Measurements from ENCODE around the gene GHR. TPM values are rescaled to one million over a fixed set of nuclear protein-coding genes. Genes with fewer than 3 reads are reported as not detected.

GHR gene
- not detected in 2 replicates for total RNA-seq (2014; rRNA removed; shearing (Covaris generic))

DNA sequence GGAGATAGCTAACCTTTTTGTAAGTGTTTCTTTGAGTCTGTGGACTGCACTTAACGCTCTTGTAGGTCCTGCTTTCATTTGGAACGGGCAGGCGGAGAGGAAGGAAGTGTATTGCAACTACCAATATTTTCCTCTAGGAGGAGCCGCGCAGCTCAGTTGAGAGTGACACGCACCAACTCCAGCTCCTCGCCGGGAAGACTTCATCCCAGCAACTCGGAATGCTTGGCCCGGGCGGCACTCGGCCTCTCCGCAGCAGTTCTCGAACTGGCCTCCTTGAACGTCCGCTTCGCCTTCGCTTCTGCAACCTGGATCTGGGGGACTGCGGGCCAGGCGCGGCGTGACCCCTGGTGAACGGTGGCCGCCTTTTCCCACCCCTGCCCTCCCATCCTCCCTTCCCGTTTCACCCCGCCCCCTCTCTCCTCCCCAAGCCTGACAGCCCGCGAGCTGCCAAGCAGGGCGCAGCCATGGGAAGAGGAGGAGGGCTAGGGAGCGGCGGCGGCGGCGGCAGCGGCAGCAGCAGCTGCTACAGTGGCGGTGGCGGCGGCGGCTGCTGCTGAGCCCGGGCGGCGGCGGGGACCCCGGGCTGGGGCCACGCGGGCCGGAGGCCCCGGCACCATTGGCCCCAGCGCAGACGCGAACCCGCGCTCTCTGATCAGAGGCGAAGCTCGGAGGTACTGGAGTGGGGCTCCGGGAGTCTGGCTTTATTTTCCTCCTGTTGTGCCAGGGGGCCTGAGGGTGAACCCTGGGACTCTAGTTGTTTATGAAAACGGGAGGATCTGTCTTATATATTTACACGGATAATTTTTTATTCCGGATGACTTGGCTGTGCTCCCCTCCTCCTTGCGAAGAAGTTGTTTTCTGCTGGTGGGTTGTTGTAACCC is at the start of gene GHR:
TSS of gene GHR (plus strand) at position 155 of the 881 bp plus-strand sequence. CDS start 142,436 bp downstream, outside the sequence.
- DNase-seq (ENCODE audit: low spot score) = peak; percentile 52
- in situ Hi-C loops (cut with HindIII; ENCODE audit: low sequenced_read_pairs) = no loop called here

DNA sequence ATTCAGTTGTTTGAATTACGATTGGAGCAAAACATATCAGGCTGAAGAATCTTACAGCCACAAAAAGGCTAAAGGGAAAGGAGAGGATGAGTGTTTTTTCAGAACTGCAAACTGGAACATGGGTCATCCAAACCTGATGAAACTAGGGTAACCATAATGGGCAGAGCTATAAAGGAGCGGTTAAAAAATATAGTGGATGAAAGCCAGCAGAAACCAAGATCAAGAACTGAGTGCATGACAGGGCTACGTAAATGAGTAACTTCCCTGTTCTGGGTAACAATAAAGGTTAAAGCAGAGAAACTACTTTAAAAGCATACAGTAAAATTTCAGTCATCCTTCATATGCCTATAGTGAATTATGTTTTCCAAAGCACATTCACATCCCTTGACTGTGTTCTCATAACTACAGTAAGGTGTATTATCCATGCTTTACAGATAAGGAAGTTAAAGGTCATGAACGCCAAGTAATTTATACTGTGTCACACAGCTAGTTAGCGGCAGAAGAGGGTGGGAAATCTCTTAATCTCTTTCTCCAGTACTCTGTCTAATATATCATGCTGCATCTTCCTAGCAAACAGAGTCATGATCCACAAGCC is 48.5 kb upstream of the GHR start:
- in situ Hi-C loops (cut with HindIII; ENCODE audit: low sequenced_read_pairs) = no loop called here

DNA sequence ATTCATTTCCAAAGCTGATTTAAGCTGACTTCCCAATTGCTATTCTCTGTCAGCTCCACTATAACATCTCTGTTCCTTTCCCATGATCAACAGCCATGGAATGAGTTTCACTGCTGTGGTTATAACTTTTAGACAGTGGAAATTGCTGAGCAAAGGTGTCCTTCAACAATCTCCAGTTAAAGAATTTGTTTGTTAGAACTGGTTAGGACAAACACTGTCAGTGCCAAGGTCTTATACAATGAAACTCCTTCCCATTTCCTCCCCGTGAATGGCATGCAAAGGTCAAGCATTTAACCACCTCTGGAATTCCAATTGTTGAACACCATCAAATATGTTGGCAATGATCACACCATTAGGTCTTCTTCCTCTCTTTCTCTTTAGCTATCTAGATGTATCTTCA is 45.7 kb upstream of the GHR start:
- in situ Hi-C loops (cut with HindIII; ENCODE audit: low sequenced_read_pairs) = no loop called here
- no peak for DNase-seq (ENCODE audit: low spot score)

More for the DNA sequence above, 48.5 kb upstream of the GHR start:
- no peak for DNase-seq (ENCODE audit: low spot score)

DNA sequence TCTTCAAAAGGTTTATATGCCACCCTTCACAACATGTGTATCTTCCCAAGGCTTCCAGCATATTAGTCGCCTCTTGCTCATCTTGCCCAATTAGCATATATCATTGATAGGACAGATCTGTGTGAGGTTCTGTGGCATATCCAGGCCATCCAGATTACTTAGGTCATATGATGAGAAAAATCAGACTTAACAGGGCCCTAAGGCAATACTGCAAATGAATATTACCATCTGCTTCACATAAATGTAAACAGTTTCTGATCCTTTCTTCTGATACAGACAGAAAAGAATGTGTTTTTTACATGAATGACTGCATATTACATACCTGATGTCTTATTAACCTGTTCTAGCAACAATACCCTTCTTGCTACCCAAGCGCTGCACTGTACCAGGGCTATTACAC is 41.3 kb upstream of the GHR start:
- in situ Hi-C loops (cut with HindIII; ENCODE audit: low sequenced_read_pairs) = no loop called here
- no peak for DNase-seq (ENCODE audit: low spot score)

DNA sequence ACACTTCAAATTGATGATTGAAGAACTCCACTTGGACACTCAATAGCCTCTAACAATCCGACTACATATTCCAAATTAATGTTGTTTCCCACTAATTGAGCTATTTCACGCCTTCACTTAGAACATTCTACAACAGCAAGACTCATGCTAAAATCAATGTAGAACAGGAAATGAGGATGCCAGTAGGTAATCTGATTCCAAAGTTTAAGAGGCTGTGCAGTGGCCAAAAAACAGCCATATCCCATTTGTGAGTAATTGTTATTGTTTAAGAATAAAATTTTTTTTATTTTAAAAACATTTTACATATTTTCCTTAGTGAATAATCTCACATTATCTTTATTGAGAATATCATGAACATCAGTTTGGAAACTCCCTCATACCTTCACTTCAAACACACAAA is 35.7 kb upstream of the GHR start:
- in situ Hi-C loops (cut with HindIII; ENCODE audit: low sequenced_read_pairs) = no loop called here
- no peak for DNase-seq (ENCODE audit: low spot score)

DNA sequence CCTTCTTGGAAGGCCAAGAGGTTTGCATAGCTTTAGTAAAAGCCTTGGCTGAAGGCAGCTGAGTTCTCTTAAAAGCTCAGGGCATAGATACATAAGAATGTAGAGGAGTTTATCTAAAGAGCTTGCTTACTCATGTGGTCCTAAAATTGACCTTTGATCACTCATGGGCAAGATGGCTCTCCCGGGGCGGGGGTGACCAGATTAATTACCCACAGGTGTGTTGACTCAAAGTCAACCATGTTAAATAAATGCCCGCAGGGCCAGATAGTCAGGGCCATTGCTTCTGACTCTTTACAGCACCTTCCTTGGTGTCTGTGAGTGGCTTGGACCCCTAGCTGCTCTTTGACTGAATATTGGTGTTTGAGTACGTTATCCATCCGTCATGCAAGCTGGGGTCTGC is 33.1 kb upstream of the GHR start:
- in situ Hi-C loops (cut with HindIII; ENCODE audit: low sequenced_read_pairs) = no loop called here

DNA sequence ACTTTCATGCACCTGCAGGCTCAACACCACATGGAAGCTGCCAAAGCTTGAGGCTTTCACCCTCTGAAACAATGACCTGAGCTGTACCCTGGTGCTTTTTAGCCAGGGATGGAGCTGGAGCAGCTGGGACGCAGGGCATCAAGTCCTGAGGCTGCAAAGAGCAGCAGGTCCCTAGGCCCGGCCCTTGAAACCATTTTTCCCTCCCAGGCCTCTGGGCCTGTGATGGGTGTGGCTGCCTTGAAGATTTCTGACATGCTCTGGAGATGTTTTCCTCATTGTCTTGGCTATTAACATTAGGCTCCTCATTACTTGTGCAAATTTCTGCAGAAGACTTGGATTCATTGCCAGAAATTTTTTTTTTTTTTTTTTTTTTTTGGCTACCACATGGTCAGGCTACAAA is 30.3 kb upstream of the GHR start:
- DNase-seq (ENCODE audit: low spot score) = no peak
- in situ Hi-C loops (cut with HindIII; ENCODE audit: low sequenced_read_pairs) = no loop called here

More for the DNA sequence above, 33.1 kb upstream of the GHR start:
- no peak for DNase-seq (ENCODE audit: low spot score)

DNA sequence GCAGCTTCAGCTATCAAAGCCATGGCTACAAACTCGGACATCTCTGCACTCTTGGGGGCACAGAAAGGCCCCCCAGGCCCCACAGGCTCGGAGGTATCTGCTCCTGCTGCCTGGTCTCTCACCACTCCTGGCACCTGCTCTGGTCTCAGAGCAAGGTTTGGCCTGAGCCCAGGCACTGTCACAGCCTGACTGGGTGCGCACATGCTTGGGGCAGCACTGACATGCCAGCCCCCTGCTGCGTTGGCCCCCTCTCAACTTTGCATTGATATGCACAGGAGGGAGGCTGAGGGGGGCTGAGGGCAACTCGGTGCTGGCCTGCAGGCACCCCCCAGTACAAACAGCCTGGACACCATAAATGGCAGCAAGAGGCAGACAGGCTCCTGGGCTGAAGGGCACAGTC is 27.1 kb upstream of the GHR start:
- DNase-seq (ENCODE audit: low spot score) = no peak
- in situ Hi-C loops (cut with HindIII; ENCODE audit: low sequenced_read_pairs) = no loop called here

DNA sequence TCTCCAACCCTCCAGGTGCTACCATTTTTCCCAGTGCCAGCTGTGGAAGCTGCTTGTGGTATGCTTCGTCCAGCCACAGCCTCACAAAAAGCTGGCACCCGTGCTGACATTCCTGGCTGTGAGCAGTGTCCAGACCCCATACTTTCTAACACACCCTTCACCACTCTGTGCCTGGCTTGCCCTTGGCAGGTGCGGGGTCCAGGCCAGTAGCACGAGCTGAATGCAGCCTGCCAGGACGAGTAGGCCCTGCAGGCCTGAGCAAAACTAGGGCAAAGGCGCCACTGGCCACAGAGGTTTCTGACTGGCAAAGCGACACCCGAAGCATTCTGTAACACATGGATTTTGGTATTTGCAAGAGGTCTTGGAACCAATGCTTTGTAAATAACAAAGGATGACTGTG is 26.0 kb upstream of the GHR start:
- no peak for DNase-seq (ENCODE audit: low spot score)
- in situ Hi-C loops (cut with HindIII; ENCODE audit: low sequenced_read_pairs) = no loop called here

DNA sequence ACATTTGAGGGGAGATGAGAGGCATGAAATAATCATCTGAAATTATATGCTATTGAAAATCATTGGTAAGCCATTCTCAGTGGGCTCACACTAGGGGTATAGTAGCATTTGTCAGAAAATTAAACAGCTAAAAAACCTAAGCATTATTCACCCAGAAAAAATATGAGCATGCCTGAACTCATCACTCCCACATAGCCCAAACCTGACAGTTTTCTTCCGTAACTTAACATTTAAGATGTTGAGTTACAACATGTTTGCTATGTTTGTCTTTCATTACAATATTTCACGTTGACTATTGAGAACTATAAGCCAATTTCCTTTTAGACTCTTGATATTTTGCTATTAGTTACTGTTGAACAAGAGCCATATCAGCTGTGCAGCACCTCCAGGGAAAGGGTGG is 23.5 kb upstream of the GHR start:
- in situ Hi-C loops (cut with HindIII; ENCODE audit: low sequenced_read_pairs) = no loop called here
- DNase-seq (ENCODE audit: low spot score) = no peak

DNA sequence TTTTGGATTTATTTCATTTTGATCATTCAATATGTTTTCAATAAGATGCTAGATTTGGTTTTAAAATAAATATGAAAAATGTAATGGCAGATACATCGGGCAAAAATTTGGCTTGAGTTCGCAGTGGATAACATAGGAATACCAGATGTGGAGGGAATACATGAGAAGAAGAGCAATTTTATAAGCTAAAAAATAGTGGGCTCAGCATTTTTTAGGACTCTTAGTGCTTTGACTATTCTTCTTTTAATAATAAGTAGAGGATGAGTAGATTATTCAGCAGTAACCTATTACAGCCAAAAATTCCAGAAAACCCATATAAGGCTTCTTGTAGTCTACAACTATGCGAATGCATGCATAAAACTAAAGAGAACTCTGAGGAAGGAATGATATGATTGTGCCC is 22.8 kb upstream of the GHR start:
- in situ Hi-C loops (cut with HindIII; ENCODE audit: low sequenced_read_pairs) = no loop called here
- no peak for DNase-seq (ENCODE audit: low spot score)

DNA sequence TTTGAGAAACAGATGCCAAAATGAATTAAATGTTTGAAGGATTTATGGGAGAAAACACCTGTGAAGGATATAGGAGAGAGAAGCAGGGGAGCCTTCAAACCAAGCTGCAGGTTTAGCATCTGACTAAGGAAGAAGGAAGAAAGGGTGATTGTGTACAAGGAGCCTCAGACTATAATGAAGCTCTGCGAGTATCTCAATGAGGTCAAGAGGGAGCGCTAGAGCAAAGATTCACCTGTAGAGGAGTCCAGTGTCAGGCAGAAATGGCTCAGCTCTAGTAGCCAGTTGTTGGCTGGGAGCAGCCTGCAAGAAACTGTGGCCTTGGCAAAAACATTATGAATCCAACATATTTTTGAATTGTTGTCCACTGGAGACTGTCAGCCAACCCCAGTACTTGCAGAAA is 20.0 kb upstream of the GHR start:
- DNase-seq (ENCODE audit: low spot score) = no peak
- in situ Hi-C loops (cut with HindIII; ENCODE audit: low sequenced_read_pairs) = no loop called here

DNA sequence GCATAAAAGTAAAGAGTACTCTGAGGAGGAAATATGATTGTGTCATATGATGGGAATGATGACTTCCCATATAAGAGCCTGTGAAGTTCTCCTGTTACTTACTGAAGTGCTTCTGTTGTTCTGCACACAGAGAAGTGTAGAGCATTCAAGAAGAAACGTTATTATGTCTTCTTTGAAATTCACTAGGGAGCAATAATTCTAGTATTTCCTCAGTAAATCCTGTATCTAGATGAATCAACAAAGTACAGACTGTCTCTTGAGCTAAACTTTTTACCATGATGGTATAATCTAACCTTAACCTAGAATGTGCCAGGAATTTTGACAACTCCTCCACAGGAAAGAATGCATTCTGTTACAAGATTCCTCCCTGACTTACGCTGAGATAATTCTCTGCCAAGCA is 18.9 kb upstream of the GHR start:
- in situ Hi-C loops (cut with HindIII; ENCODE audit: low sequenced_read_pairs) = no loop called here
- DNase-seq (ENCODE audit: low spot score) = no peak

DNA sequence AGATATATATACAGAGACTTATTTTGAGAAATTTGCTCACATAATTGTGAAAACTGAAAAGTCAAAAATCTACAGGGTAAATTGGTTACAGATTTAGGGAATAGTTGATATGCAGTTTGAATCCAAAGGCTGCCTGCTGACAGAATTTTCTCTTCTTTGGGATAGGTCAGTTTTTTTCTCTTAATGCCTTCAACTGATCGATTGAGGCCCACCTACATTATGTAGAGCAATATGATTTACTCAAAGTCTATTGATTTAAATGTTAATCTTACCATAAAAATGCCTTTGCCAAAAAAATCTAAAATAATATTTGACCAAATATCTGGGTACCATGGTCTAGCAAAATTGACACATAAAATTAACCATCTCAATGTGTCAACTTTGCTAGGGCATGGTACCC is 3.9 kb upstream of the GHR start:
- in situ Hi-C loops (cut with HindIII; ENCODE audit: low sequenced_read_pairs) = no loop called here
- no peak for DNase-seq (ENCODE audit: low spot score)

DNA sequence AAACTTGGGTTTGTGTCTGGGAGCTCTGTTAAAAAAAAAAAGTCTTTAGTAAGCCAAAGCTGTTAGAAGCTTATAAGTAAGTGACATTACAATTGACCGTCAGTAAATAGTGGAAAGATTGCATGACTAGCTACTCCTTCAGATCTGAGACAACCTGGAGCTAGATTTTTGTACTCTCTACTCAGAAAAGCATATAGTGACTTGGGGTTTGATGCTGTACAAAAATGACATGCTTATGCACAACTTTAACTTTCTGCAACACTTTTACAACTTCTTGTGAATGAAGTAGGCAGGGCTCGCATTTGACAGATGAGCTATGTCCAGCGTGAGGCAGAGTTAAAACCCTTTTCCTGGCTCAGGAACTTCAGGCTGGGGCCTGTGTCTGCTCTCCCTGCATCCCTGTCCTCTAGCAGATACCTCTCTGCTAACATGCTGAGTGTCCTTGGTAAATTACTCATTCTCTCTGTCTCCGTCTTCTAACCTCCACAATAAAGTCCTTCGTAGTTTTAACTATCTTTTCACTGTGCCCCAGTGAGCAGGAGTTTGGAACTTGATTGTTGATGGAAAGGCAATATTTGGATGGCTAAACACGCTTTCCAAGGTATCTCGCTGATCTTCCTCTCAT is 471 bp upstream of the GHR start:
- no peak for DNase-seq (ENCODE audit: low spot score)
- in situ Hi-C loops (cut with HindIII; ENCODE audit: low sequenced_read_pairs) = no loop called here

DNA sequence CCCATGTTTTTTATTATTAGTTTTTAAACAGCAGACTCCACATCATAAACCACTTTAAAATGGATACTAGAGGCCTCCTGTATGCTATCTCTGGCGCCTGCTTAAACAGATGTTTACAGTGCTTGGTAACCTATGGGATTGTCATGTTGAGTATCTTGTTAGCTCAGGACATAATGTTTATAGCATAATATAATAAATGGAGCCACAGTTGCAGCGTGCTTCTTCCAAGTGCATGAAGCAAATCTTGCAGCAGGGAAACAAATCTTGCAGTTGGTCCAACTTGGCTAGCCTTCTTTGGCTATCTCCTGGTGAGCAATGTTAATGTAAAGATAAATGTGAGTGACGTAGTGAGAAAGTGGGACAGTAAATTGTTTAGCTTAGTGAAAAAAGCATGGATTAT is 2.8 kb downstream of the GHR start:
- in situ Hi-C loops (cut with HindIII; ENCODE audit: low sequenced_read_pairs) = no loop called here
- DNase-seq (ENCODE audit: low spot score) = no peak

DNA sequence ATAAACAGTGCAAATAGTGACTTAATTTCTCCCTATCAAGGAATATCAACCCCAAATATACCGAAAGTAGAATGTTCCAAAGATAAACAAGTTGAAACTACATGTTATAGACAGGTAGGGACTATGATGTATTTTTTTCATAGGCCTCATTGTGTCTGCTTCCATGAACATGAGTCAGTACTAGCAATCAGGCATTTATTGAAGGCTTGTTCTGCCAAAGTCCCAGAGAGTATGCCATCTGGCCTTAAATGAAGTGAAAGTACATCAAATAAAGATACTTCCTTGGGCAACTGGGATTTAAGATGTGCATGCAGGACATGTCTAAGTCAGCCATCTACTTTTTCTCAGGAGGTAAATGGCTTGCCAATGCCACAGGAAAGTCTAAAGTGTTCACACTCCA is 6.5 kb downstream of the GHR start:
- DNase-seq (ENCODE audit: low spot score) = no peak
- in situ Hi-C loops (cut with HindIII; ENCODE audit: low sequenced_read_pairs) = no loop called here

DNA sequence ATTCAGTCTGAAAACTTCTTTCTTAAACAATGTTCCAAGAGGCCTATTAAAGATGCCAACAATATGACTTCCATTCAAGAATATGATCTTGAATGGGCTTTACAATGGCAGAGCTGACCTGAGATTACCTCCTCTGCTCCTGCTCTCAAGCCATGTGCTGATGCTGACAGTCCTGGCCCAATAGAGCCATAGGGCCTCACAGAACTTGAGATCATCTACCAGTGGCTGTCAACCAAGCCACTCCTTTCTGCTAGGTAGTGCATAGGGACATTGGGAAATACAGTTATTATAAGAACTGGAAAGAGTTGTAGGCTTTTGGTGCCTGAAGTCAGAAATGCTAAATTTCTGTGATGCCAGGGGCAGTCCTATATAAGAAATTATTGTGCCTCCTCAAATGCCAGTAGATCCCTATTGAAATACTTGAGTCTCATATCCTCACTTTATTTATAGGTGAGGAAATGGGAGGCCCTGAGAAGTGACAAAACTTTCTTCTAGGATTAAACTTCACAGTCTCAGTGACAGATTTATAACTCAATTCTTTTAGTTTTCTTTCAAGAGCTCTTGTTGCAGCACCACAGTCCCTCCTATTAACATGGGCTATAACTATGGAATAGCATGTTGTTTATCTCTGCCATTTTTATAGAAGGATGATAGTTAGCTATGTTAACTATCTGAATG is 10.9 kb downstream of the GHR start:
- in situ Hi-C loops (cut with HindIII; ENCODE audit: low sequenced_read_pairs) = no loop called here
- DNase-seq (ENCODE audit: low spot score) = no peak

DNA sequence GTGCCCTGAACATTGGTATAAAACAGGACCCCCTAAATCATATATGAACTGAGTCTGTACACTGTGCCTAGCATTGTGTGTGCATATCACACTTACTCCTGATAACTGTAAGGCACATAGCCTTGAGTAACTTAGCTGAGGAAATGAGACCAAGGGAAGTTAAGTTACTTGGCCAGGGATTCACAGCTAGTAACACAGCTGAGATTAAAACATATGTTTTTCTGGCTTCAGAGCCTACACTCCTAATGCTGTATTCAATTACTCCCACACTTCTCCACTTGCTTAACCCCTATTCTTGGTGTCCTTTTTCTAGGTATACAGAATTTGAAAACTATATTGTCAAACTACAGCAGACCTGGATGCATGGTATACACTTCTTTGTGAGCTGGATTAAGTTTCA is 12.8 kb downstream of the GHR start:
- in situ Hi-C loops (cut with HindIII; ENCODE audit: low sequenced_read_pairs) = no loop called here
- DNase-seq (ENCODE audit: low spot score) = no peak
